ENCODE results near the gene ZNF346. TPM values are rescaled to one million over a fixed set of nuclear protein-coding genes. Genes with fewer than 3 reads are reported as not detected.
A peak's percentile ranks its signal among the peaks of the same experiment; 100 is the strongest.

The ZNF346 gene
- total RNA-seq, 1 donor: 20.3 TPM

DNA sequence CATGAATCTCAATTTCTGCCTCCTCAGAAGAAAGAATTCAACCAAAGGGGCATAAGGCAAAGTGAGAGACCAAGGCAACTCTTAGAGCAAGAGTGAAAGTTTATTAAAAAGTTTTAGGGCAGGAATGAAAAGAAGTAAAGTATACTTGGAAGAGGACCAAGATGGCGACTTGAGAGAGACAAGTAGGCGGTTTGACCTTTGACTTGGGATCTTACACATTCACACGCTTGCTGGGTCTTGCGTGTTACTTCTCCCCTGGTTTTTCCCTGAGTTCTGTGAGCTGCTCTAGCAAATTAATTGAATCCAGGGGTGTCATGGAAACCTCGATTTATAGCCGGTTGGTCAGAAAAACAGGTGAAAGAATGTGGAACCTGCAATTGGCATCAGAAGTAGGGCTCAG, 7.0 kb downstream of the ZNF346 start:
- no peak overlapping the region for H3K4me3 ChIP-seq (ENCODE audit: low read depth, low read length)
- TF ChIP-seq, protein P1, sequence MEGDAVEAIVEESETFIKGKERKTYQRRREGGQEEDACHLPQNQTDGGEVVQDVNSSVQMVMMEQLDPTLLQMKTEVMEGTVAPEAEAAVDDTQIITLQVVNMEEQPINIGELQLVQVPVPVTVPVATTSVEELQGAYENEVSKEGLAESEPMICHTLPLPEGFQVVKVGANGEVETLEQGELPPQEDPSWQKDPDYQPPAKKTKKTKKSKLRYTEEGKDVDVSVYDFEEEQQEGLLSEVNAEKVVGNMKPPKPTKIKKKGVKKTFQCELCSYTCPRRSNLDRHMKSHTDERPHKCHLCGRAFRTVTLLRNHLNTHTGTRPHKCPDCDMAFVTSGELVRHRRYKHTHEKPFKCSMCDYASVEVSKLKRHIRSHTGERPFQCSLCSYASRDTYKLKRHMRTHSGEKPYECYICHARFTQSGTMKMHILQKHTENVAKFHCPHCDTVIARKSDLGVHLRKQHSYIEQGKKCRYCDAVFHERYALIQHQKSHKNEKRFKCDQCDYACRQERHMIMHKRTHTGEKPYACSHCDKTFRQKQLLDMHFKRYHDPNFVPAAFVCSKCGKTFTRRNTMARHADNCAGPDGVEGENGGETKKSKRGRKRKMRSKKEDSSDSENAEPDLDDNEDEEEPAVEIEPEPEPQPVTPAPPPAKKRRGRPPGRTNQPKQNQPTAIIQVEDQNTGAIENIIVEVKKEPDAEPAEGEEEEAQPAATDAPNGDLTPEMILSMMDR (IDR thresholded peaks at IDR 0.05; ENCODE audit: insufficient read depth, low read depth, low read length): no peak
- DNase-seq (ENCODE audit: low read depth): no peak

DNA sequence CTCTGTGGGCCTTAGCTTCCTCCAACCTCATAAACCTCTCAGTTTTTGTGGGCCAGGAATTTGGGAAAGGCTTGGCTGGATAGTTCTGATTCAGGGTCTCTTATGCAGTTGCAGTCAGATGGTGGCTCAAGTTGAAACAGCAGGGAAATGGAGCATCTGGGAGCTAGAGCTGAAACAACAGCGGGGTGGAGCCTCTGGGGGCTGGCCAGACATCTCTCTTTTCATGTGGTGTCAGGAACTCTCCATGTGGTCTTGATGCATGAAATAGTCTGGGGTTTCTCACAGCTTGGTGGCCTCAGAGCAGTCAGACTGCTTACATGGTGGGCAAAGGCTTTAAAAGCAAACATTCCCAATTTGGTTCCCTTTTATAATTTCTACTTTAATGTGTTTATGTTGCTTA, 13.5 kb downstream of the ZNF346 start:
- no peak overlapping the region for H3K4me3 ChIP-seq (ENCODE audit: low read depth, low read length)
- TF ChIP-seq, protein P1 (IDR thresholded peaks at IDR 0.05; ENCODE audit: insufficient read depth, low read depth, low read length): no peak
- DNase-seq (ENCODE audit: low read depth): peak; percentile 25

DNA sequence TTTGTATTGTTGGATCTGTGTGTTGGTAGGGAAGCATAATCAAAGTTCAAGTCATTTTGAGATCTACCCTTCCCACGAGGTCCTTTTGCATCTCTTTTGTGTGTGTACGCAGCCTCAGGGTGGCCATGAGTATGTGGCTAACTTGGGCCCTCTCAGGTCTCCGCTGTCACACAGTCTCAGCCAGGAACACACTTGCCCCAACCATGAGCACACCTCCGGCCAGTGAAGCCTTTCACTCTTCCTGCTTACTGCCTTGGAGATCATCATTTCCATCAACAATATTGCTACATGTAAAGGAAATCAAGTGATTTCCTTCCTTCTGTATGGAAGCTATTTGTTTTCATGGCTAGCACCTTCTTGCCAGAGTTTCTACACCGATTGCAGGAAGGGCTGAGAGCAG, 13.9 kb downstream of the ZNF346 start:
- no peak for DNase-seq (ENCODE audit: low read depth)
- H3K4me3 ChIP-seq (ENCODE audit: low read depth, low read length): no peak overlapping the region
- TF ChIP-seq, protein P1 (IDR thresholded peaks at IDR 0.05; ENCODE audit: insufficient read depth, low read depth, low read length): no peak

DNA sequence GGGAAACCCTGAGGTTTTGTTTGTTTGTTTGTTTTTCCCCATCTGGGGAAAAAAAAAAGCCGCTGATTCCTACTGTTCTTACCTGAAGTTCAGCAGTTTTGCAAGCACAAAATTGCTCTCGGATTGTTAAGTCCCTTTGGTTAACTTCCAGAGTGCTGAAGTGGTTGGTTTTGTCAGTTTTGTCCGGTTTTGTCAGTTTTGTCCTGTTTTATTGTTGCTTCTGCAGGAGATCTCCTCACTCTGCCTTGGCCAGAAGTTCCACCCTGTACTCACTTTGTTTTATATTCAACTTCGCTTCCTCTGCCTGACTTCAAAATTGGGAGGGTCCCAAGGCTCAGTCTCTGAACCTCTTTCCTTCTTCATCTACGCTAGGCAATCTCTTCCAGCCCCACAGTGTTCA, 14.4 kb downstream of the ZNF346 start:
- no peak for DNase-seq (ENCODE audit: low read depth)
- TF ChIP-seq, protein P1 (IDR thresholded peaks at IDR 0.05; ENCODE audit: insufficient read depth, low read depth, low read length): no peak
- H3K4me3 ChIP-seq (ENCODE audit: low read depth, low read length): no peak overlapping the region

DNA sequence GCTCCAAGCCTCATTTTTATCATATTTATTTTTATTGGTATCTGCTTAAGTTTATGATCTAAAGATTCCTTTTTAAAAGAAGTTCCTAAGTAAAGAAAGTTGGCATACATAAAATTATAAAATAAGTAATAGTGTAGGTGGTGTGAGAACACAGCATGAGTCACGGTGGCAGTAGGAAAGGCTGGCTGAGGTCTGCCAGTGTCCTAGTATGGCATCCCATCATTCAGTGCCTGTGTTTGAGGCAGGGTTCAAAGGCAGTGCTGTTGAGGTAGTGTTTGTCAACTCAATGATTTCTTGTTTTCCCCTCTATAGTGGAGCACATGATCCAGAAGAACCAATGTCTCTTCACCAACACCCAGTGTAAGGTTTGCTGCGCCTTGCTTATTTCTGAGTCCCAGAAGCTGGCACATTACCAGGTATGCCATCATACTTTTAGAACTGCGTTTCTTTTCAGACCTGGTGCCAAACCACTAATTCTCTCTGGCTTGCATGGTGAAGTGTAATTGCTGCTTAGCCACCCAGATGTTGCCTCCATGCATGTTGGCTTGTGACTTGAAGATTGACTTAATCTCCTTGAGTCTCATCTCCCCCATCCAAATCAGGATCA, 18.4 kb downstream of the ZNF346 start:
- TF ChIP-seq, protein P1 (IDR thresholded peaks at IDR 0.05; ENCODE audit: insufficient read depth, low read depth, low read length): no peak
- DNase-seq (ENCODE audit: low read depth): peak; percentile 18
- no peak overlapping the region for H3K4me3 ChIP-seq (ENCODE audit: low read depth, low read length)

DNA sequence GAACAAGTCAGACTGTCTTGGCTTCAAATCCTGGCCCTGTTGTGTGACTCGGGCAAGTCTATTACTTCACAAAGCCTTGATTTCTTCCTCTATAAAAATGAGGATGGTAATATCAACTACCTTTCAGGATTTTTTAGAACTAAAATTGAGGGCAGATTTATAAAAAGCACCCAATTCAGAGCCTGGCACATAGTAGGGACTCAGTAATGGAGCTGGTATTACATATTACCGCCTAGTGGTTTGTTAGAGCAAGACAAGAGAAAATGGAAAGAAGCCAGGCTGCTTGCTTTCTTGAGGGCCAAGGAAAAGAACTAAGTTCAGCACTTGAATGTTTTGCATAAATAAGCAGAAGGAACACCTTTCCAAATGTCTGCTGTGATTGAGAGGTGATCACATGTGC, 19.4 kb downstream of the ZNF346 start:
- no peak overlapping the region for H3K4me3 ChIP-seq (ENCODE audit: low read depth, low read length)
- no peak for DNase-seq (ENCODE audit: low read depth)
- TF ChIP-seq, protein P1 (IDR thresholded peaks at IDR 0.05; ENCODE audit: insufficient read depth, low read depth, low read length): no peak

DNA sequence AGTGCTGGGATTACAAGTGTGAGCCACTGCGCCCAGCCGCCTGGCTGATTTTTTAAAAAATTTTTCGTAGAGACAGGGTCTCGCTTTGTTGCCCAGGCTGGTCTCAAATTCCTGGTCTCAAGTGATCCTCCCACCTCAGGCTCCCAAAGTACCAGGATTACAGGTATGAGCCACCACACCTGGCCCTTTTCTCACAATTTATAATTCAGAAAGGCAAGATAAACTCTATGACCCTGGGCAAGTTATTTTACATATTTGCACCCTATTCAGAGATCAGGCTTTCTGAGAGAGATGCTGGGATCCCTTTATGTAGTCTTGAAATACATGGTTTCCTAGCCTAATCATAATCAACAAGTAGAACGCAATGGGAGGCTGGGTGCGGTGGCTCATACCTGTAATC, 20.6 kb downstream of the ZNF346 start:
- no peak for DNase-seq (ENCODE audit: low read depth)
- no peak overlapping the region for H3K4me3 ChIP-seq (ENCODE audit: low read depth, low read length)
- TF ChIP-seq, protein P1 (IDR thresholded peaks at IDR 0.05; ENCODE audit: insufficient read depth, low read depth, low read length): no peak

Data from fibroblast of villous mesenchyme (primary cell).